K562 (cell line): ENCODE results near the gene DMAC2L. TPM values are rescaled to one million over a fixed set of nuclear protein-coding genes. Genes with fewer than 3 reads are reported as not detected.

ENCODE experiments used
- FIP1L1 ChIP-seq: fragments of 200-400 bp; formaldehyde crosslinking; IDR thresholded peaks from 2 replicates; pipeline ENCODE4 v1.6.1; 2018; ENCODE audit warnings: mild to moderate bottlenecking, low read depth, low read length; ENCODE audit not compliant: poor library complexity, severe bottlenecking
- HDAC2 ChIP-seq: fragments of 450-650 bp; IDR thresholded peaks from 2 replicates; pipeline ENCODE4 v1.6.1; 2016; ENCODE audit warnings: mild to moderate bottlenecking
- HNRNPK ChIP-seq: fragments of 200-400 bp; formaldehyde crosslinking; IDR thresholded peaks from one replicate; pipeline ENCODE4 v1.6.1; 2018; ENCODE audit warnings: mild to moderate bottlenecking, low read depth, low read length; ENCODE audit not compliant: poor library complexity, severe bottlenecking
- MTA3 ChIP-seq: fragments of 450-650 bp; formaldehyde crosslinking; IDR thresholded peaks from 2 replicates; pipeline ENCODE4 v1.6.1; 2017; ENCODE audit warnings: mild to moderate bottlenecking, borderline replicate concordance
- PKNOX1 ChIP-seq: fragments of 450-650 bp; IDR thresholded peaks from 2 replicates; pipeline ENCODE4 v1.6.1; 2016
- RB1 ChIP-seq: fragments of 450-650 bp; IDR thresholded peaks from 2 replicates; pipeline ENCODE4 v1.6.1; 2017; ENCODE audit warnings: low read depth, mild to moderate bottlenecking
- SMC3 ChIP-seq: conservative IDR thresholded peaks from 2 replicates; pipeline ENCODE4 v1.6.1; 2011; ENCODE audit warnings: low read depth, low read length, improper control_type of control experiment; ENCODE audit not compliant: insufficient read depth
- ZKSCAN3 ChIP-seq: fragments of 250-450 bp; sonication (Bioruptor Pico); IDR thresholded peaks from 2 replicates; pipeline ENCODE4 v1.4.0; 2020
- ZNF23 ChIP-seq: fragments of 250-450 bp; sonication (Bioruptor Pico); IDR thresholded peaks from 2 replicates; pipeline ENCODE4 v1.4.0; 2020; ENCODE audit warnings: mild to moderate bottlenecking
- polyA plus RNA-seq, 8 experiments: library from polyadenylated mRNA; depleted of rRNA in 4 of 8; stranded (reverse) in 5 of 8; unstranded in 3 of 8; fragments of >200 nt; fragmentation: Nextera tagmentation in 2 of 8; fragmentation: Illumina TruSeq in 1 of 8; extraction: Ambion mirVana in 2 of 8; extraction: Trizol in 1 of 8; gene quantifications; 2 replicates each; pipeline versions ENCODE4 v1.2.1 to v1.2.3, GENCODE V29; 2011 to 2014; ENCODE audit warnings: inconsistent platforms in 1 of 8, missing spikeins in 1 of 8
- total RNA-seq, 7 experiments: library from RNA; depleted of rRNA in 6 of 7; stranded (reverse); fragments of >200 nt in 6 of 7; fragmentation: Illumina TruSeq in 2 of 7; extraction: Trizol in 2 of 7; gene quantifications; 2 replicates each; pipeline versions ENCODE4 v1.2.1 to v1.2.3, GENCODE V29; 2011 to 2021; ENCODE audit warnings: low replicate concordance in 1 of 7
- TF ChIP-seq, protein P1 (sequence below), 3 experiments: IDR thresholded peaks in 2 of 3; conservative IDR thresholded peaks in 1 of 3; 2 replicates each; pipeline ENCODE4 v1.5.1; 2011 to 2012; ENCODE audit warnings: low read length in 3 of 3, mild to moderate bottlenecking in 3 of 3, control low read depth in 2 of 3, improper control_type of control experiment in 1 of 3, inconsistent platforms in 1 of 3, low read depth in 1 of 3, mixed read lengths in 1 of 3, moderate library complexity in 1 of 3; ENCODE audit not compliant: insufficient read depth in 2 of 3
- TF ChIP-seq, protein P2 (sequence below): IDR thresholded peaks from 2 replicates; pipeline ENCODE4 v1.6.1; 2011; ENCODE audit warnings: borderline replicate concordance, low read depth, mild to moderate bottlenecking, moderate library complexity, low read length; ENCODE audit not compliant: insufficient read depth, poor library complexity, severe bottlenecking
- TF ChIP-seq, protein P3 (sequence below), 2 experiments: IDR thresholded peaks in 1 of 2; conservative IDR thresholded peaks in 1 of 2; 2 replicates each; pipeline ENCODE4 v1.6.1; 2016; ENCODE audit warnings: low read depth in 2 of 2, mild to moderate bottlenecking in 1 of 2, missing compliant biosample characterization in 1 of 2, missing genetic modification characterization in 1 of 2, moderate library complexity in 1 of 2
- TF ChIP-seq, protein P4 (sequence below): sonication (generic); IDR thresholded peaks from 2 replicates; pipeline ENCODE4 v1.6.1; 2016
- TF ChIP-seq, protein P5 (sequence below): sonication (generic); formaldehyde crosslinking; IDR thresholded peaks from 2 replicates; pipeline ENCODE4 v1.8.0; 2023; ENCODE audit warnings: mild to moderate bottlenecking, missing genetic modification reagents

Gene DMAC2L
- total and polyA plus RNA-seq, 9 of the 15 experiments (the other 6 are each of a cell fraction or from before 2014, with no cell fraction given): 4.0 to 37.2 (median 9.3) TPM

DNA sequence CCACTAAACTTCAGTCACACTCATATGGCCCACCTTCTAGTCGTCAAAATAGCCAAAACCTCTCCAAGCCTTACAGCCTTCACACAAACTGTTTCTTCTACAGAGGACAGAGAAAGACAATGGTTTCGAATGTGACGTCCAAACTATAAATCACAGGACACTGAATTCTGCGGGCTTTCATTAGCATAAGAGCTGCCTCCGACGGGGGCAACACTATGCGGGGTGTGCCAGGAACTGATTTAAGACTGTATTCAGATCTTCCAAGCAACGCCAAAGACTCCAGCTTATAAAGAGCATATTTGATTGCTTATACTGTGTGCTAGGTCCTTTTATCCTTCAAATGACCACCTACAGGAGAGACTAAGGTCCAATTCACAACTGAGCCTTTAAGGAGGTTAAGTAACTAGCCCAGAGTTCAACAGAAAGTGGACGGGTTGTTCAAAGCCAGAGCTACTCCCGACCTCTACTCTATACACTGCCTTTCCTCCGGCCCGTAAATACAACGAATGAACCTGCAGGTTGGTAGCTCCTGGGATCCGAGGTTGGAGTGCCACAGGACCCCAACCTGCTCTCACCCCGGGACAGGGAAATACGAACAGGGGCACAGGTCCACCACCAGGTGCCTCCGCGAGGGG lies 670 bp upstream of the DMAC2L start (continued):
- TF ChIP-seq FIP1L1 (no peak), ZKSCAN3 (CRISPR knock-in tag) (no peak), HDAC2 (0 out of 2 replicates have a peak, but pooled peaks have one; percentile 19), ZNF23 (CRISPR knock-in tag) (no peak), MTA3 (no peak), HNRNPK (no peak), PKNOX1 (peak; percentile 50), SMC3 (no peak), RB1 (peak; percentile 52; the same call in 1 of the 2 replicates)
- TF ChIP-seq, protein P1, sequence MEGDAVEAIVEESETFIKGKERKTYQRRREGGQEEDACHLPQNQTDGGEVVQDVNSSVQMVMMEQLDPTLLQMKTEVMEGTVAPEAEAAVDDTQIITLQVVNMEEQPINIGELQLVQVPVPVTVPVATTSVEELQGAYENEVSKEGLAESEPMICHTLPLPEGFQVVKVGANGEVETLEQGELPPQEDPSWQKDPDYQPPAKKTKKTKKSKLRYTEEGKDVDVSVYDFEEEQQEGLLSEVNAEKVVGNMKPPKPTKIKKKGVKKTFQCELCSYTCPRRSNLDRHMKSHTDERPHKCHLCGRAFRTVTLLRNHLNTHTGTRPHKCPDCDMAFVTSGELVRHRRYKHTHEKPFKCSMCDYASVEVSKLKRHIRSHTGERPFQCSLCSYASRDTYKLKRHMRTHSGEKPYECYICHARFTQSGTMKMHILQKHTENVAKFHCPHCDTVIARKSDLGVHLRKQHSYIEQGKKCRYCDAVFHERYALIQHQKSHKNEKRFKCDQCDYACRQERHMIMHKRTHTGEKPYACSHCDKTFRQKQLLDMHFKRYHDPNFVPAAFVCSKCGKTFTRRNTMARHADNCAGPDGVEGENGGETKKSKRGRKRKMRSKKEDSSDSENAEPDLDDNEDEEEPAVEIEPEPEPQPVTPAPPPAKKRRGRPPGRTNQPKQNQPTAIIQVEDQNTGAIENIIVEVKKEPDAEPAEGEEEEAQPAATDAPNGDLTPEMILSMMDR (IDR thresholded peaks at IDR 0.05 in 2 of 3, conservative IDR thresholded peaks at IDR 0.05 in 1 of 3; ENCODE audit: insufficient read depth in 2 of 3, low read depth in 1 of 3, low read length in 3 of 3): peak in 1 of 3 experiments; percentile 56; a peak in 2 of 6 replicates
- TF ChIP-seq, protein P2, sequence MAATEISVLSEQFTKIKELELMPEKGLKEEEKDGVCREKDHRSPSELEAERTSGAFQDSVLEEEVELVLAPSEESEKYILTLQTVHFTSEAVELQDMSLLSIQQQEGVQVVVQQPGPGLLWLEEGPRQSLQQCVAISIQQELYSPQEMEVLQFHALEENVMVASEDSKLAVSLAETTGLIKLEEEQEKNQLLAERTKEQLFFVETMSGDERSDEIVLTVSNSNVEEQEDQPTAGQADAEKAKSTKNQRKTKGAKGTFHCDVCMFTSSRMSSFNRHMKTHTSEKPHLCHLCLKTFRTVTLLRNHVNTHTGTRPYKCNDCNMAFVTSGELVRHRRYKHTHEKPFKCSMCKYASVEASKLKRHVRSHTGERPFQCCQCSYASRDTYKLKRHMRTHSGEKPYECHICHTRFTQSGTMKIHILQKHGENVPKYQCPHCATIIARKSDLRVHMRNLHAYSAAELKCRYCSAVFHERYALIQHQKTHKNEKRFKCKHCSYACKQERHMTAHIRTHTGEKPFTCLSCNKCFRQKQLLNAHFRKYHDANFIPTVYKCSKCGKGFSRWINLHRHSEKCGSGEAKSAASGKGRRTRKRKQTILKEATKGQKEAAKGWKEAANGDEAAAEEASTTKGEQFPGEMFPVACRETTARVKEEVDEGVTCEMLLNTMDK: peak; percentile 77
- TF ChIP-seq, protein P3, sequence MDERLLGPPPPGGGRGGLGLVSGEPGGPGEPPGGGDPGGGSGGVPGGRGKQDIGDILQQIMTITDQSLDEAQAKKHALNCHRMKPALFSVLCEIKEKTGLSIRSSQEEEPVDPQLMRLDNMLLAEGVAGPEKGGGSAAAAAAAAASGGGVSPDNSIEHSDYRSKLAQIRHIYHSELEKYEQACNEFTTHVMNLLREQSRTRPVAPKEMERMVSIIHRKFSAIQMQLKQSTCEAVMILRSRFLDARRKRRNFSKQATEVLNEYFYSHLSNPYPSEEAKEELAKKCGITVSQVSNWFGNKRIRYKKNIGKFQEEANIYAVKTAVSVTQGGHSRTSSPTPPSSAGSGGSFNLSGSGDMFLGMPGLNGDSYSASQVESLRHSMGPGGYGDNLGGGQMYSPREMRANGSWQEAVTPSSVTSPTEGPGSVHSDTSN (CRISPR knock-in tag; IDR thresholded peaks at IDR 0.05; ENCODE audit: low read depth): no peak
- TF ChIP-seq, protein P3 (tag; conservative IDR thresholded peaks at IDR 0.05; ENCODE audit: low read depth): peak; percentile 46
- TF ChIP-seq, protein P4, sequence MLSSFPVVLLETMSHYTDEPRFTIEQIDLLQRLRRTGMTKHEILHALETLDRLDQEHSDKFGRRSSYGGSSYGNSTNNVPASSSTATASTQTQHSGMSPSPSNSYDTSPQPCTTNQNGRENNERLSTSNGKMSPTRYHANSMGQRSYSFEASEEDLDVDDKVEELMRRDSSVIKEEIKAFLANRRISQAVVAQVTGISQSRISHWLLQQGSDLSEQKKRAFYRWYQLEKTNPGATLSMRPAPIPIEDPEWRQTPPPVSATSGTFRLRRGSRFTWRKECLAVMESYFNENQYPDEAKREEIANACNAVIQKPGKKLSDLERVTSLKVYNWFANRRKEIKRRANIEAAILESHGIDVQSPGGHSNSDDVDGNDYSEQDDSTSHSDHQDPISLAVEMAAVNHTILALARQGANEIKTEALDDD: peak; percentile 42; the same call in 1 of the 2 replicates
- TF ChIP-seq, protein P5, sequence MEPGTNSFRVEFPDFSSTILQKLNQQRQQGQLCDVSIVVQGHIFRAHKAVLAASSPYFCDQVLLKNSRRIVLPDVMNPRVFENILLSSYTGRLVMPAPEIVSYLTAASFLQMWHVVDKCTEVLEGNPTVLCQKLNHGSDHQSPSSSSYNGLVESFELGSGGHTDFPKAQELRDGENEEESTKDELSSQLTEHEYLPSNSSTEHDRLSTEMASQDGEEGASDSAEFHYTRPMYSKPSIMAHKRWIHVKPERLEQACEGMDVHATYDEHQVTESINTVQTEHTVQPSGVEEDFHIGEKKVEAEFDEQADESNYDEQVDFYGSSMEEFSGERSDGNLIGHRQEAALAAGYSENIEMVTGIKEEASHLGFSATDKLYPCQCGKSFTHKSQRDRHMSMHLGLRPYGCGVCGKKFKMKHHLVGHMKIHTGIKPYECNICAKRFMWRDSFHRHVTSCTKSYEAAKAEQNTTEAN (CRISPR knock-in tag): no peak
